ENCODE measurements around the gene TMEM9. TPM values are rescaled to one million over a fixed set of nuclear protein-coding genes. Genes with fewer than 3 reads are reported as not detected.

The TMEM9 gene
- total RNA-seq, 1 experiment from 2014 or later: 27.1 TPM

DNA sequence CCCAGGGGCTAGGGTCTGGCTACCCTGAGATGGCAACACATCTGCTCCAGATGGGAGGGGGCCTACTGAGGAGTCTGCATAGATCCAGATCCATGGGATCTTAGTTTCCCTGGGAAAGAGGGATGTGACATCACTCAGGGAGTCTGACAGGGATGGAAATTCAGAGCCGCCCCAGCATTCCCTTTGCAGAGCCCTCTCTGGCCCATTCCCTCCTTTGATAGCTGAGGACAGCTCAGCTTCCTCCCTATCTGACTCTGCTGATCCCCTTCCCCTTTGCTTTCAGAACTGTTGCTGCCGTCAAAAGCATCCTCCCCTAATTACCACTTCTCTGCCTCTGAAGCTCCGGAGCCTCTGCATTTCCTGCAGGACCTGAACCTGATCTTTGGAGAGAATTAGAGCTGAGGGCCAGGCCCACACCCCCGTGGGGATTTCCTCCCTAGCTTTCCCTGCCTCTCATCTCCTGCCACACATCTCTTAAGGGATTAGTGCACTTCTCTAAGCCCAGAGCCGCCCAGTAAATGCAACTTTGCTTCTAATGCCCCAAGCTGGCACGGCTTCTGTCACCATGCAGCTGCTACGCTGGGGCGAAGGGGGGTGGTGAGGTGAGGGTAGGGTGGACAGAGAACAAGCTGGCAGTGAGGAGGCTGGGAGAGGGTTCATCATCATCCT lies 17.8 kb downstream of the TMEM9 start:
- Histone ChIP-seq H3K4me2 (ENCODE audit: low read depth, low read length, poor library complexity, severe bottlenecking) (no peak overlapping the region), H3K27ac (ENCODE audit: low read length) (no peak overlapping the region), H3K4me3 (ENCODE audit: low read length) (no peak overlapping the region), H2AFZ (ENCODE audit: low read length) (no peak overlapping the region), H3K79me2 (ENCODE audit: low read length) (no peaks in the 10 kb centered on the region), H4K20me1 (ENCODE audit: insufficient read depth, low read depth, low read length) (peaks cover 4% of the 10 kb centered on the region; the same call in 1 of the 2 replicates), H3K4me1 (ENCODE audit: low read length) (peaks cover 8% of the 10 kb centered on the region), H3K36me3 (ENCODE audit: insufficient read depth, low read length) (no peaks in the 10 kb centered on the region), H3K9me2 (replicated peaks; ENCODE audit: insufficient read depth, low read length) (no peaks in the 10 kb centered on the region), H3K9me3 (ENCODE audit: low read length) (no peaks in the 10 kb centered on the region), H3K9ac (ENCODE audit: low read length) (no peak overlapping the region), H3K27me3 (ENCODE audit: low read length) (no peaks in the 10 kb centered on the region)
- no peak for DNase-seq

DNA sequence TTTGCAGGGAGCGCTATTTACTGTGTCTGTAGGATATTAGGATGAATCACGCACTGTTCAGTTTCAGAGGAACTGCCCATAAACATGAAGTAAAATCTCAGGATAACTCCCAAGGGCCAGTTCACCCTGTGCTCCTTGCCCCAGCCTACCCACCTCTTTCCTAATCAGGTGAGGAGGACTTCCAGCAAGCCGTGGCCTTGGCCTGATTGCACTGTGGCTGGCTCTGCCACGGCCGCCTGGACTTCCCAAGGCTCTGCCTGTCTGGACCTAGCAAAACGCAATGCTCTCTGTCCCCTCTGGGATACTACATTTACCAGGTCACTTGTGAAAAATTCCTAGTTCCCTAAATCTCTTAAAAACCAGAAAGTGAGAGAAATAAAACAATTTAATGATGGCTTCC lies 19.9 kb downstream of the TMEM9 start:
- Histone ChIP-seq H3K27ac (ENCODE audit: low read length) (no peak overlapping the region), H3K9me3 (ENCODE audit: low read length) (no peaks in the 10 kb centered on the region), H3K79me2 (ENCODE audit: low read length) (no peaks in the 10 kb centered on the region), H2AFZ (ENCODE audit: low read length) (no peak overlapping the region), H3K27me3 (ENCODE audit: low read length) (no peaks in the 10 kb centered on the region), H3K4me3 (ENCODE audit: low read length) (no peak overlapping the region), H3K36me3 (ENCODE audit: insufficient read depth, low read length) (no peaks in the 10 kb centered on the region), H4K20me1 (ENCODE audit: insufficient read depth, low read depth, low read length) (no peaks in the 10 kb centered on the region), H3K4me2 (ENCODE audit: low read depth, low read length, poor library complexity, severe bottlenecking) (no peak overlapping the region), H3K4me1 (ENCODE audit: low read length) (no peaks in the 10 kb centered on the region), H3K9ac (ENCODE audit: low read length) (no peak overlapping the region), H3K9me2 (replicated peaks; ENCODE audit: insufficient read depth, low read length) (no peaks in the 10 kb centered on the region)
- DNase-seq: no peak

DNA sequence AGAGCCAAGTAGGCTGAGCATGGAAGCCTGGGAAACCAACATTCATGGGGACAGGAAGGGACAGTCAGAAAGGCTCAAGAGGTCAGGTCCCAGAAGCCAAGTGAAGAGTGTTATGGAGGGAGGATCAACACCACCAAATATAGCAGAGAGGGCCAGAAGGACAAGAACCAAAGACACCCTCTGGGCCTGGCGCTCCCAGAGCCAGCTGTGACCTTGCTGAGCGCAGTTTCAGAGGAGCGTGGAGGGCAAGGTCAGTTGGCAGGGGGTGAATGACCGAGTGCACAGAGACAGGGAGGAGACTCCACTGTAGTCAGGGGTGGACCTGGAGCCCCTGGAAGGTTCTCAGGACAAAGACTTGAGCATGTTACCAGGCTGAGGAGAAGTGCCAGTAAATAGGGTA lies 22.9 kb downstream of the TMEM9 start:
- no peaks in the 10 kb centered on the region for H4K20me1 ChIP-seq (ENCODE audit: insufficient read depth, low read depth, low read length)
- no peak overlapping the region for H3K4me2 ChIP-seq (ENCODE audit: low read depth, low read length, poor library complexity, severe bottlenecking)
- no peaks in the 10 kb centered on the region for H3K27me3 ChIP-seq (ENCODE audit: low read length)
- H3K9me3 ChIP-seq (ENCODE audit: low read length): no peaks in the 10 kb centered on the region
- no peak overlapping the region for H3K9ac ChIP-seq (ENCODE audit: low read length)
- no peaks in the 10 kb centered on the region for H3K9me2 ChIP-seq (replicated peaks; ENCODE audit: insufficient read depth, low read length)
- no peak overlapping the region for H3K27ac ChIP-seq (ENCODE audit: low read length)
- no peak overlapping the region for H2AFZ ChIP-seq (ENCODE audit: low read length)
- H3K36me3 ChIP-seq (ENCODE audit: insufficient read depth, low read length): no peaks in the 10 kb centered on the region
- no peak overlapping the region for H3K4me3 ChIP-seq (ENCODE audit: low read length)
- no peaks in the 10 kb centered on the region for H3K79me2 ChIP-seq (ENCODE audit: low read length)
- H3K4me1 ChIP-seq (ENCODE audit: low read length): no peaks in the 10 kb centered on the region
- no peak for DNase-seq

DNA sequence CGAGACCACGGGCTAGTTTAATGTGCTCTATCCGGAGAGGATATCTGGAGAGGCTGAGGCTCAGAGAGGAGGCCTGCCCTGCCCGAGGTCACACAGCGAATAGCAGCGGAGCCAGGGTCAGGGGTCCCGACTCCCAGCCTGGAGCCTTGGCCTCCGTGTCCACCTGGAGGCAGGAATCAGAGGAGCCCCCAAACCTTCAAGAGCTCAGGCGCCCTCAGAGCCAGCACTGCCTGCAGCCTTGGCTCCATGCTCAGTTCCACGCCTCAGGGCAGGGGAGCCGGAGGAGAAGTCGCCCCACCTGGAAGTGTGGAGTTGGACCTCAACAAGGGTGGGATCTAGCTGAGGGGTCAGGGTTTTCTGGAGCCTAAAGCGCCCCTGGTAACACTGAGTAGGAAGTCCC lies 25.3 kb downstream of the TMEM9 start:
- Histone ChIP-seq H2AFZ (ENCODE audit: low read length) (no peak overlapping the region), H4K20me1 (ENCODE audit: insufficient read depth, low read depth, low read length) (no peaks in the 10 kb centered on the region), H3K4me2 (ENCODE audit: low read depth, low read length, poor library complexity, severe bottlenecking) (no peak overlapping the region), H3K79me2 (ENCODE audit: low read length) (no peaks in the 10 kb centered on the region), H3K9ac (ENCODE audit: low read length) (no peak overlapping the region), H3K27me3 (ENCODE audit: low read length) (no peaks in the 10 kb centered on the region), H3K4me1 (ENCODE audit: low read length) (no peaks in the 10 kb centered on the region), H3K9me2 (replicated peaks; ENCODE audit: insufficient read depth, low read length) (no peaks in the 10 kb centered on the region), H3K4me3 (ENCODE audit: low read length) (no peak overlapping the region), H3K36me3 (ENCODE audit: insufficient read depth, low read length) (no peaks in the 10 kb centered on the region), H3K9me3 (ENCODE audit: low read length) (no peaks in the 10 kb centered on the region), H3K27ac (ENCODE audit: low read length) (no peak overlapping the region)
- DNase-seq: no peak

DNA sequence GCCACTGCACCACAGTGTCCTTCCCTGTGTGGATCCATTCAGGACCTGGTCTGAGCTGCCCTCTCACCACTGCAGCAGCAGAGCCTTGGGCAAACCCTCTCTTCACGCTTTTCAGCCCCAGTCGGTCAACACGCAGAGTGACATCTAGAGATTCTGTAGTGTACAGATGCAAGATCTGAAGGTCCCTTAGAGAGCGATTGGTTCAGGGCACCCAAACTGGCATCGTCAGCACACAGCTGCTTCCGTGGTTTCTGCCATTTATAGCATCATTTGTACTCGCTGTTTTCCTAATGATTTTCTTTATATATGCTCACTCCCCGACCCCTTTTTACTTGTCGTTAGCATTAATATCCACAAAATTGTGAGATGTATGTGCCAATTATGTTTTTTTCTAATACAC lies 25.8 kb downstream of the TMEM9 start:
- Histone ChIP-seq H3K27ac (ENCODE audit: low read length) (no peak overlapping the region), H3K4me3 (ENCODE audit: low read length) (no peak overlapping the region), H3K27me3 (ENCODE audit: low read length) (no peaks in the 10 kb centered on the region), H3K79me2 (ENCODE audit: low read length) (no peaks in the 10 kb centered on the region), H3K4me1 (ENCODE audit: low read length) (no peaks in the 10 kb centered on the region), H3K9ac (ENCODE audit: low read length) (no peak overlapping the region), H3K9me3 (ENCODE audit: low read length) (no peaks in the 10 kb centered on the region), H3K9me2 (replicated peaks; ENCODE audit: insufficient read depth, low read length) (no peaks in the 10 kb centered on the region), H2AFZ (ENCODE audit: low read length) (no peak overlapping the region), H4K20me1 (ENCODE audit: insufficient read depth, low read depth, low read length) (no peaks in the 10 kb centered on the region), H3K36me3 (ENCODE audit: insufficient read depth, low read length) (no peaks in the 10 kb centered on the region), H3K4me2 (ENCODE audit: low read depth, low read length, poor library complexity, severe bottlenecking) (no peak overlapping the region)
- no peak for DNase-seq

- no peaks in the 10 kb centered on the region for H3K9me2 ChIP-seq (replicated peaks; ENCODE audit: insufficient read depth, low read length)
- H3K27me3 ChIP-seq (ENCODE audit: low read length): no peaks in the 10 kb centered on the region
- no peaks in the 10 kb centered on the region for H4K20me1 ChIP-seq (ENCODE audit: insufficient read depth, low read depth, low read length)
- H3K9ac ChIP-seq (ENCODE audit: low read length): no peak overlapping the region
- H2AFZ ChIP-seq (ENCODE audit: low read length): no peak overlapping the region
- no peaks in the 10 kb centered on the region for H3K9me3 ChIP-seq (ENCODE audit: low read length)
- H3K4me1 ChIP-seq (ENCODE audit: low read length): no peaks in the 10 kb centered on the region
- no peak overlapping the region for H3K27ac ChIP-seq (ENCODE audit: low read length)
- no peaks in the 10 kb centered on the region for H3K36me3 ChIP-seq (ENCODE audit: insufficient read depth, low read length)
- no peak for DNase-seq
- H3K4me3 ChIP-seq (ENCODE audit: low read length): no peak overlapping the region
- no peaks in the 10 kb centered on the region for H3K79me2 ChIP-seq (ENCODE audit: low read length)
- H3K4me2 ChIP-seq (ENCODE audit: low read depth, low read length, poor library complexity, severe bottlenecking): no peak overlapping the region
These were observed 26.4 kb downstream of the TMEM9 start for GRCh38 chr1:201127755-201128455.

GRCh38 chr1:201126832-201127754 lies 27.2 kb downstream of the TMEM9 start, which contains the start of gene ASCL5:
ASCL5 (minus strand) TSS chr1:201127184; CDS start chr1:201115372, 11,812 bp downstream.
- no peak within 1 kb of the TSS for H3K9ac ChIP-seq (ENCODE audit: low read length)
- H3K4me2 ChIP-seq (ENCODE audit: low read depth, low read length, poor library complexity, severe bottlenecking): no peak within 1 kb of the TSS
- no peaks in the 10 kb centered on the region for H3K9me3 ChIP-seq (ENCODE audit: low read length)
- DNase-seq: no peak
- no peaks in the 10 kb centered on the region for H3K27me3 ChIP-seq (ENCODE audit: low read length)
- no peaks in the 10 kb centered on the region for H3K9me2 ChIP-seq (replicated peaks; ENCODE audit: insufficient read depth, low read length)
- H3K27ac ChIP-seq (ENCODE audit: low read length): no peak within 1 kb of the TSS
- no peaks in the 10 kb centered on the region for H3K4me1 ChIP-seq (ENCODE audit: low read length)
- H3K36me3 ChIP-seq (ENCODE audit: insufficient read depth, low read length): no peaks in the 10 kb centered on the region
- no peak within 1 kb of the TSS for H2AFZ ChIP-seq (ENCODE audit: low read length)
- H3K79me2 ChIP-seq (ENCODE audit: low read length): no peaks in the 10 kb centered on the region
- no peaks in the 10 kb centered on the region for H4K20me1 ChIP-seq (ENCODE audit: insufficient read depth, low read depth, low read length)
- no peak within 1 kb of the TSS for H3K4me3 ChIP-seq (ENCODE audit: low read length)

- no peaks in the 10 kb centered on the region for H4K20me1 ChIP-seq (ENCODE audit: insufficient read depth, low read depth, low read length)
- no peaks in the 10 kb centered on the region for H3K9me3 ChIP-seq (ENCODE audit: low read length)
- no peaks in the 10 kb centered on the region for H3K27me3 ChIP-seq (ENCODE audit: low read length)
- no peak overlapping the region for H3K4me2 ChIP-seq (ENCODE audit: low read depth, low read length, poor library complexity, severe bottlenecking)
- H3K36me3 ChIP-seq (ENCODE audit: insufficient read depth, low read length): no peaks in the 10 kb centered on the region
- H3K79me2 ChIP-seq (ENCODE audit: low read length): no peaks in the 10 kb centered on the region
- no peak for DNase-seq
- H3K9me2 ChIP-seq (replicated peaks; ENCODE audit: insufficient read depth, low read length): no peaks in the 10 kb centered on the region
- H3K27ac ChIP-seq (ENCODE audit: low read length): no peak overlapping the region
- H3K4me3 ChIP-seq (ENCODE audit: low read length): no peak overlapping the region
- no peak overlapping the region for H2AFZ ChIP-seq (ENCODE audit: low read length)
- H3K4me1 ChIP-seq (ENCODE audit: low read length): no peaks in the 10 kb centered on the region
- H3K9ac ChIP-seq (ENCODE audit: low read length): no peak overlapping the region
These were observed 27.8 kb downstream of the TMEM9 start for GRCh38 chr1:201126463-201126831.
